Activated naive CD8-positive, alpha-beta T cell treated with anti-CD3 and anti-CD28 coated beads, Interleukin-2, amount 50 U/mL, for 24 hours (primary cell): ENCODE data around the gene NFKBIA.
"Not testable (repeated sequence)": the region's sequence is repeated elsewhere in the genome, so short reads cannot be mapped to it uniquely, and the experiment has no call there.

ENCODE experiments used
- ATAC-seq: fragments of 150-1000 bp; cut with Tn5 transposase; one replicate; pipeline ENCODE4 v1.10.0; 2021
- DNase-seq: peaks from one replicate; pipeline ENCODE4 v3.0.0; 2021
- H3K27ac Mint-ChIP-seq: one replicate; pipeline ENCODE4 v1.8.0; 2021; ENCODE audit warnings: mild to moderate bottlenecking, mixed read lengths
- H3K27me3 Mint-ChIP-seq: one replicate; pipeline ENCODE4 v1.8.0; 2021; ENCODE audit warnings: mixed read lengths
- H3K36me3 Mint-ChIP-seq: one replicate; pipeline ENCODE4 v1.8.0; 2021; ENCODE audit warnings: low read depth, mixed read lengths
- H3K4me1 Mint-ChIP-seq: one replicate; pipeline ENCODE4 v1.8.0; 2021; ENCODE audit warnings: mixed read lengths
- H3K4me3 Mint-ChIP-seq: one replicate; pipeline ENCODE4 v1.8.0; 2021; ENCODE audit warnings: mild to moderate bottlenecking, moderate library complexity, mixed read lengths
- H3K9me3 Mint-ChIP-seq: one replicate; pipeline ENCODE4 v1.8.0; 2021; ENCODE audit warnings: mixed read lengths

The NFKBIA gene

DNA sequence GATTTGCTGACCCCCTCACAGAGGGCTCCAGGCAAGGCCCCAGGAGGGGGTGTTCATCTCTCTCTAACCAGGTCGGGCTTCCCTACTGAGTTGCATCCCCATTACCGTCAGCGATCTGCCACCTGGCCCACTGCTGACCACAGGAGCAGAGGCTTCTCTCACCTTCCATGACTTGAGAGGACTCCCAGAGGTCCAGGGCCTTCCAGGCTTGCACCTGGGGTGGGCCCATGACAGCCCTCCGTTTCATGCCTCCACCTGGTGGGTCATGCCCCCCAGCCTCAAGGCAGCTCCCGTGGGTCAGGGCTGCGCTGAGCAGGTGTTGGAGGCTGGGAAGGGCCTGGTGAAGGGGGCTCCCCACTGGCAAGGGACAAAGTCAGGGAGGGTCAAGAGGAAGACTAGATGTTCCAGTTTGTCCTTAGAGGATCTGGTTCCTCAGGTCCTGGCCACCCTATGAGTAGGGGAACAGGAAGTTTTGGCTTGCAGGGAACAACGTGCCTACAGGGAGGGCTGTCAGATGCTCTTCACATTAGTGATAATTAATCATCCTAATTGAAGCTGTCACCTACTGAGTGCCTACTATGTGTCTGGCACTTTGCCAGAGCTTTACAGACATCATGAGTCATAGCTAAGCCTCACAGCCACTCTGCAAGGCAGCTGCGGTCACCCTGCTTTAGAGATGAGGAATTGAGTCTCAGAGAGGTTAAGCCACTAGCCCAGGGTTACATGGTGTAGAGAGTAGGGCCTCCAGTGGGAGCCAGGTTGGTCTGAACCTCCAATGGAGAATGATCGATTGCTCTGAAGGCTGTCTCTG lies 13.8 kb downstream of the NFKBIA start:
- peaks cover 5% of the 10 kb centered on the region for H3K4me1 Mint-ChIP-seq
- no peaks in the 10 kb centered on the region for H3K36me3 Mint-ChIP-seq
- no peaks in the 10 kb centered on the region for H3K27me3 Mint-ChIP-seq
- DNase-seq = no peak
- no peaks in the 10 kb centered on the region for H3K9me3 Mint-ChIP-seq
- peak; percentile 69 for ATAC-seq
- no peak overlapping the region for H3K4me3 Mint-ChIP-seq
- no peak overlapping the region for H3K27ac Mint-ChIP-seq

DNA sequence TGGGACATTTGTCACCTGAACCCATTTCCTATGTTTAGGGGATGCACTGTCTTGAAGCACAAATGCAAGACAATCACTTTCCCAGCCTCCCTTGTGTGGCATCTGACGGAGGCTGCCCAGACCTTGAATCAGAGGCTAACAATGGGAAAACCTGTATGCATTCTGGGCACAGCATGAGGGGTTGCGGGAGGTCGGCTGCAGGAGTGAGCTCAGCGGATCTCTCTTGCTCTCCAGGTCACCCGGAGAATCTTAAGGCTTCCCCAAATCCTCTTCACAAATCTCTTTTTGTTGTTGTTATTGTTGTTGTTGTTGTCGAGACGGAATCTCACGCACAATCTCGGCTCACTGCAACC lies 15.3 kb downstream of the NFKBIA start:
- no peak for ATAC-seq
- Mint-ChIP-seq H3K27me3 (no peaks in the 10 kb centered on the region), H3K9me3 (no peaks in the 10 kb centered on the region), H3K27ac (no peak overlapping the region), H3K36me3 (no peaks in the 10 kb centered on the region), H3K4me1 (no peaks in the 10 kb centered on the region), H3K4me3 (no peak overlapping the region)
- DNase-seq = no peak

DNA sequence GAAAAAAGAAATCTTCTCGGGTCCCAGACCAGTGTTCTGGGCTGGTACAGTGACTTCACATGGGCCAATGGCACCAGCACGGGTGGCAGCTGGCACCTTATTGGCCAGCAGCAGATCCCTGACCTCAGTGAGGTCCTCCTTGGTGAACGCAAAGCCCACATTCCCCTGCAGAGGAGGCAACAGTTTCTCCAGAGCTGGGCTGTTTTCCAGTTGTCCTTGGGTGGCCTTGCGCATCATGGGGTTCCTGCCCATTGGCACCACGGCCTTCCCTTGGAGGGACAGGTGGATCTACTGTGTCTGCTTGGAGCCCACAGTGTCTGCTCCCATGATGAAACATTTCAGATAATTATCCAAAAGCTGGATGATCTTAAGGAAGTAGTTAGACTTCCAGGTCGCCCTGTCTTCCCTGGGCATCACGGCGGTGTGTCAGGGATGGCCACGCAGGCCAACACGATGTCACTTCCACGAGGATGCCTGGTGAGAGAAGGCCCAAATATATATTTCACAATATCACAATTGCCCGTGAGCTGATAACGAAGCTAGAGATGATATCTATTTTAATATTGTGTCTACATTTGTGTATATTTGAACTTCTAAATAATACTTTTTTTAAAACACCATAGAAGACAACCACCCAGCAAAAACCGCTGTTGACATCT lies 15.8 kb downstream of the NFKBIA start:
- ATAC-seq (no peak), DNase-seq (no peak)
- Mint-ChIP-seq H3K4me1 (no peaks in the 10 kb centered on the region), H3K27ac (no peak overlapping the region), H3K4me3 (no peak overlapping the region), H3K36me3 (no peaks in the 10 kb centered on the region), H3K27me3 (no peaks in the 10 kb centered on the region), H3K9me3 (no peaks in the 10 kb centered on the region)

DNA sequence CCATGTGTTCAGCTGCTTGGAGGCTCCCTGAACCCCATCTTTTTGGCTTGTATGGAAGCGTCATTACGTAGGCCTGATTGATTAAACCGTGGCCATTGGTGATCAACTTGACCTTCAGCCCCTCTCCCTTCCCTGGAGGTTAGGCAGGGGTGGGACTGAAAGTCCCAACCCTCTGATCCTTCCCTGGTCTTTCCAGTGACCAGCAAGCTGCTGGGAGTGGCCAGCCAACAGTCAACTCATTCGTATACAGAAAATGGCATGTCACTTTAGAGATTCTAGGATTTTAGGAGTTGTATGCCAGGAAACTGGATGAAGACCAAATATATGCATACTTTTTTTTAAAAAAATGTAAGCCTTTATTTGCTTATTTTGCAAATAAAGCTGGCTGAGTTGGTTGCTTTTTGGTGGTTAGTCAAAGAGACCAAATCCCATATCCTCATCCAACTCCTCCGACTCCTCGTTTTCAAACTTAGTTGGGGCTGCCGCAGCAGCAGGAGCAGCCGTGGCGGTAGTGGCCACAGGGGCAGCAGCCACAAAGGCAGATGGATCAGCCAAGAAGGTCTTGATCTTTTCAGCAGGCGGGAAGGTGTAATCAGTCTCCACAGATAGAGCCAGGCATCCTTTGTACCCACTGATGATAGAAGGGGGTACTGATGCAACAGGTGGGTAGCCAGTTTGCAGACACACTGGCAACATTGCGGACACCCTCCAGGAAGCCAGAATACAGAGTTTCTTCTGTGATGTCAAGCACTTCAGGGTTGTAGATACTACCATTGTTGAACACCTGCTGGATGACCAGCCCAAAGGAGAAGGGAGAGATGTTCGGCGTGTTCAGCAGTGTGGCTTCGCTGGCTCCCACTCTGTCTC lies 16.6 kb downstream of the NFKBIA start:
- Mint-ChIP-seq H3K27ac (no peak overlapping the region), H3K36me3 (no peaks in the 10 kb centered on the region), H3K4me3 (no peak overlapping the region), H3K27me3 (no peaks in the 10 kb centered on the region), H3K9me3 (no peaks in the 10 kb centered on the region), H3K4me1 (no peaks in the 10 kb centered on the region)
- DNase-seq (no peak), ATAC-seq (no peak)

DNA sequence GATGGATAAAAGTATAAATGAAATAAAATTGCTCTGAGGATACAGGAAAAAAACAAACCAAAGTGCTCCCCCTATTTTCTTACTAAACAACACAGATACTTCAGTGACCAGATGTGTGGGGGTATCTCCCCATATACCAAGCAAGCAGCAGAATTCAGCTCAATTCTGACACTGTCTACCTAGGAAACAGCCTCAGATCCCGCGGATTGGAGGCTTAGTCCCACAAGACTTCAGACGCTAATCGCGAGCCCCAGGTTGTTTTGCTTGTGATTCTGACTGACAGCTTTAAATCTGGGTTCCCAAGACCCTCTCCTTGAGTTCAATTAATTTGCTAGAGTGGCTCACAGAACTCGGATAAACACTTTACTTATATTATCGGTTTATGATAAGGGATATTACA lies 17.3 kb downstream of the NFKBIA start:
- Mint-ChIP-seq H3K4me3 (no peak overlapping the region), H3K36me3 (no peaks in the 10 kb centered on the region), H3K27ac (no peak overlapping the region), H3K4me1 (no peaks in the 10 kb centered on the region), H3K27me3 (no peaks in the 10 kb centered on the region), H3K9me3 (no peaks in the 10 kb centered on the region)
- ATAC-seq (no peak), DNase-seq (no peak)

DNA sequence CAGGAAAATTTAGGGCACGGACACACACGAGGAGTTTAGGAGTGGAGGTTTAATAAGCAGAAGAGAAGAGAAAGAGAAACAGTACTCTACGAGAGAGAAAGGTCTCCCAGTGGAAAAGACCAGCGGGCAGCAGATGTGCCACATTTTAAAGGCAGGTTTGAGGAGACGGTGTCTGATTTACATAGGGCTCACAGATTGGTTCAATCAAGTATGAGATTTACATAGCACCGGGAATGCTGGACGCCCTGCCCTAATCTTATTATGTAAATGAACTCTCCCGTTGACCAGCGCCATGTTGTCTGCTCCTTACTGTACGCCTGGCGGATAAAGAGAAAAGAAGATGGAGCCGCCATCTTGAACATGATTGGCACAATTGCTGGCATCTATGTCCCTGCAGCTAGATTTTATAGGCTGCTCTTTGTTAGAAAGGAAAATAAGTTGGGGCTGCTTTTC lies 17.9 kb downstream of the NFKBIA start:
- no peaks in the 10 kb centered on the region for H3K27me3 Mint-ChIP-seq
- DNase-seq = no peak
- no peaks in the 10 kb centered on the region for H3K36me3 Mint-ChIP-seq
- H3K4me1 Mint-ChIP-seq = no peaks in the 10 kb centered on the region
- no peak overlapping the region for H3K27ac Mint-ChIP-seq
- H3K9me3 Mint-ChIP-seq = no peaks in the 10 kb centered on the region
- no peak overlapping the region for H3K4me3 Mint-ChIP-seq
- no peak for ATAC-seq

DNA sequence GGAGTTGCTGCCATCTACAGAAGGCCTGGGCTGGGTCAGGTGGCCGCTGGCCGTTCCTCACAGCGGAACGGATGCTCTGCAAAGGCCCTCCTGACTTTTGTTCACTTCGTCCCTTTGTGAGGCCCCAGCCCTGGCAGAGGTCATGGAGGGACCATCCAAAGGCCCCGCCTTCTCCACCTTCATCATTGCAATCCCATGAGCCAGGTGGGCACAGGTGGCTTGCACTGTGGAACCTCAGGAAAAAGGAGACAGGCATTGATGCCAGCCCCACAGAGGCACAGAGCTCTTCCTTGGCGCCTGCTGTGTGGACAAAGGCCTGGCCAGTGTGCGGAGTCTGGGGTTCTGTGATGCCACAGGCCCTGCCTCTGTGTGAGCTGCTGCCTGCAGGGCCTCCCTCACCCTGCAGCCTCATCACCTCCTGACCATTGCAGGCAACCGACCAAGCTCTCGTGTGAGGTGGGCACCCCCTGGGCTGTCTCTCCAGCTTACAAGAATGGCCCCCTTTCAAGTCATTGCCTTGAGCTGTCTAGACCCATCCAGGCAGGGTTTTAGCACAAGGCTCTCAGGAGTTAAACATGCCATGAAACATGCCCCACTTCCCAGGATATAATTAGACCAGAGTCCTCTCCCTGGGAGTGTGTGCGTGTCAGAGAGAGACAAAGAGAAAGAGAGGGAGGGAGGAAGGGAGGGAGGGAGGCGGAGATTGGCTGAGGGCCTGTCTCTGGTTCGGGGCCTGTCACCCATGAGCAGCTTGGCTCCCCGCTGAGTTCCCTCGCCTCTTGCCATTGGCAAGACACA lies 19.3 kb downstream of the NFKBIA start:
- no peaks in the 10 kb centered on the region for H3K27me3 Mint-ChIP-seq
- no peaks in the 10 kb centered on the region for H3K9me3 Mint-ChIP-seq
- ATAC-seq (no peak), DNase-seq (no peak)
- H3K4me1 Mint-ChIP-seq = no peaks in the 10 kb centered on the region
- no peak overlapping the region for H3K4me3 Mint-ChIP-seq
- H3K27ac Mint-ChIP-seq = no peak overlapping the region
- H3K36me3 Mint-ChIP-seq = no peaks in the 10 kb centered on the region

DNA sequence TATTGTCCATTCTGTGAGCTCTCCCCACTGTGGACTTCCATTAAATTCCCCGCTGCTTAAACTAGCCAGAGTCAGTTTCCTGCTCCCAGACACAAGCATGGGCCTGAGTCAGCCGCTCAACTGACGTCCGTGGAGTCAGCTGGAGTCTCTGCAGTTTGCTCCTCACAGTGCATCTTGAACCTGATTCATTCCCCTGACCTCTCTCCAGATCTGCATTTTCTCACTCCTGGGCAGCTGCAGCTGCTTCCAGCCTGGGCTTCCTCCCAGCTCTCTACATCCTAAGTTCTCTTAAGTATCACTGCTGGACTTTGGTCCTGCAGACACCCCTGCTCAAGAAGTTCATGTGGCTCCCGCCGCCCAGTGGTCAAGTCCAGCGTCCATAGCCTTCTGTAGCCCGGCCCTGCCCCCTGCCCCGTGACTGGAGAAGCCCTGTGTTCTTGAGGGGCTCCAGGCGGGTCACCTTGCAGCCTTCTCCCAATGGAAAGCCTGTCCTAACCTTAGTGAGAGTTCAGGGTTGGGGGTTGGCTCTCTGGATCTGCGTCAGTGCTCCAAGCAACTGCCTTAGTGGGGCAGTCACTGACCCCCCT lies 20.0 kb downstream of the NFKBIA start:
- Mint-ChIP-seq H3K36me3 (no peaks in the 10 kb centered on the region), H3K27ac (no peak overlapping the region), H3K9me3 (no peaks in the 10 kb centered on the region), H3K4me1 (no peaks in the 10 kb centered on the region), H3K4me3 (no peak overlapping the region), H3K27me3 (no peaks in the 10 kb centered on the region)
- ATAC-seq = no peak
- DNase-seq = no peak

DNA sequence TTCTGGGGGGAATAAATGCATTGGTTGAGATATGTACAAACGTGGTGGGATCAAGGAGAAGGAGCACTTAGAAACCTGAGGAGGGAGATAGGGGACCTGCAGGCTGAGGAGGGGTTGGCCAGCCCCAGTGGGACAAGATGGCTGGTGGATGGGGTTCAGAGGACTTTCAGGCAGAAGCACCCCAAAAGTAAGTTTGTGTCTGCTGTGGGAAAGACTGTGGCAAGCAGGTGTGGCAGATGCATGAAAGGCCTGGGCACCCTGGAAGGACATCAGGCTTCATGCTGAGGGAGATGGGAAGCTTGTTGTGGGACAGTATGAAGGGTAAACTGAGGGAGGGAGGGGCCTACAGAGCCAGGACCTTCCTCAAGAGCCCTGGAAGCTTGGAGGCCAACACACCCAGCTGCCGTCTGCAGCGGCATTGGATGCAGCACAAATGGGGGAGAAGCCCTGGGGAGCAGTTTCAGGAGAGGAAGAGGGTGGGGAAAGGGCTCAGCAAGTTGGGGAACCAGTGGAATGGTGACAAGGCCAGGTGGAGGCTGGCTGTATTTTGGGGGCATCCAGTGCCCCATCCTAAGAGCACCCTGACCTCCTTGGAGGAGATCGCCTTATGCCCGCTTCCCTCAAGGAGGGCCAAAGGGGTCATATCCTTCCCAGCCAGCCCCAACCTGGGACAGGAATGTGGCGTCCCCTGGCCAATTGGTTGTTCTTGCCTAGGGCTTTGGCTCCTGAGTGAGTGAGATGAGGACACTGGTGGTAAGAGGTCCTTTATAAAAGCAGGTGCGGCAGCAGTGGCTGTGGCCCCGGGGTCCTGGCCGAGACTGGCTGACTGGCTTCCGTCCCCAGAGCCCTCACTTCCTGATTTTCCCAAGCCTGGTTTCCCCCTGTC lies 20.7 kb downstream of the NFKBIA start:
- no peak overlapping the region for H3K4me3 Mint-ChIP-seq
- no peak overlapping the region for H3K27ac Mint-ChIP-seq
- H3K36me3 Mint-ChIP-seq = no peaks in the 10 kb centered on the region
- no peaks in the 10 kb centered on the region for H3K27me3 Mint-ChIP-seq
- DNase-seq (no peak), ATAC-seq (no peak)
- H3K4me1 Mint-ChIP-seq = no peaks in the 10 kb centered on the region
- no peaks in the 10 kb centered on the region for H3K9me3 Mint-ChIP-seq

DNA sequence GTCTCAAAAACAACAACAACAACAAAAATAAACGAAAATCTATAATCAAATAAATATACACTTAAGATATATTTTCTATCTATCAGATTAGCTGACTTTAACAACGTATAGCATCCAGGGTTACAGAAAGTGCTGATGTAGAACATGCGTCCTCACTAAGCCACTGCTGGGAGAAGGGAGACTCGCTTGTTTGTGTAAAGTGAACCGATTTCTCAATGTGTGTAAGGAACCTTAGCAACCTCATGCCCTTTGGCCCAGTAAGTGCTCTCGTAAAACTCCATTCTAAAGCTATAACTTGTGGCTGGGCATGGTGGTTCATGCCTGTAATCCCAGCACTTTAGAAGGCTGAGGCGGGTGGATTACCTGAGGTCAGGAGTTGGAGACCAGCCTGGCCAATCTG lies 23.8 kb downstream of the NFKBIA start:
- DNase-seq = no peak
- Mint-ChIP-seq H3K4me3 (no peak overlapping the region), H3K4me1 (peaks cover under 1% of the 10 kb centered on the region), H3K9me3 (no peaks in the 10 kb centered on the region), H3K27me3 (no peaks in the 10 kb centered on the region), H3K36me3 (no peaks in the 10 kb centered on the region), H3K27ac (no peak overlapping the region)
- ATAC-seq = no peak

DNA sequence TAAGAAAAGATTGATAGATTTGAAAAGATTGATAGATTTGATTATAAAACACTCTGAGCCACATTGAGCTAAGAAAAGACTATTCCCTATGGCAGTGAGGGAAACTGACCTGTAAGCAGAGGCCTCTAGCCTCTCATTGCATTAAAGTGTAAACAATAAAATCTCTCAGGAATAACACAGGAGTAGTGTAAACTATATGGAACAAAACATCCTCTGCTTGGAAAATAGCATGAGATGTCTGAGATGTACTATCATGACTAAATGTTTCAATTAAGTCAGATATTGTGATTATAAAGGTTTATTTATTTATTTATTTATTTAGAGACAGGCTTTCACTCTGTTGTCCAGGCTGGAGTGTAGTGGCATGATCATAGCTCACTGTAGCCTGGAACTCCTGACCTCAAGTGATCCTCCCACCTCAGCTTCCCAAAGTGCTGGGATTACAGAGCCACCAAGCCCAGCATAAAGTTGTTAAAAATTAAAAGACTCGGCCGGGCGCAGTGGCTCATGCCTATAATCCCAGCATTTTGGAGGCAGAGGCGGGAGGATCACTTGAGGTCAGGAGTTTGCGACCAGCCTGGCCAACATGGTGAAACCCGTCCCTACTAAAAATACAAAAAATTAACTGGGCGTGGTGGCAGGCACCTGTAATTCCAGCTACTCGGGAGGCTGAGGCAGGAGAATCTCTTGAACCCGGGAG lies 25.2 kb downstream of the NFKBIA start:
- not testable (repeated sequence) for H3K27me3 Mint-ChIP-seq, DNase-seq, H3K4me1 Mint-ChIP-seq, H3K4me3 Mint-ChIP-seq, ATAC-seq, H3K36me3 Mint-ChIP-seq, H3K9me3 Mint-ChIP-seq, H3K27ac Mint-ChIP-seq

DNA sequence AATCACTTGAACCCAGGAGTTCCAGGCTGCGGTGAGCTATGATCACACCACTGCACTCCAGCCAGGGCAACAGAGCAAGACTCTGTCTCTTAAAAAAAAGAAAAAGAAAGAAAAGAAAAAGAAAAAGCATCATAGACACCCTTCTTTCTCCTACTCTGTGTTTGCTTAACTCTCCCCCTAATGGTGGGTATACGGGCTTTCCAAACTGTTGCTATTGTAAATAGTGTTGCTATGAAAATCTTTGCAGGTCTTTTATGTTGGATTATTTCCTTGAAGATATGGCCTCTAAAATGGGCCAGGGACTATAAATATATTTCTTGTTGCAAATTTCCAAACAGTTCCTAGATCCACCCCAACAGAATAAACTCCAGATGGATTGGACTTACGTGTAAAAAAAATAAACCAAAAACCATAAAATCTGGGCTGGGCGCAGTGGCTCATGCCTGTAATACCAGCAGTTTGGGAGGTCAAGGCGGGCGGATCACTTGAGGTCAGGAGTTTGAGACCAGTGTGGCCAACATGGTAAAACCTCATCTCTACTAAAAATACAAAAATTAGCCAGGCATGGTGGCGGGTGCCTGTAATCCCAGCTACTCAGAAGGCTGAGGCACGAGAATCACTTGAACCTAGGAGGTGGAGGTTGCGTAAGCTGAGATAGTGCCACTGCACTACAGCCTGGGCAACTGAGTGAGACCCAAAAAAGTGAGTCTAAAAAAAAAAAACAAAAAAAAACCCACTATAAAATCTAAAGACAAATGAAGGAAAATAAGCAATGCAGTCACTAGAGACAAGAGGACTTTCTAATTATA lies 25.9 kb downstream of the NFKBIA start:
- no peaks in the 10 kb centered on the region for H3K27me3 Mint-ChIP-seq
- H3K36me3 Mint-ChIP-seq = no peaks in the 10 kb centered on the region
- H3K4me3 Mint-ChIP-seq = no peak overlapping the region
- DNase-seq (no peak), ATAC-seq (no peak)
- H3K27ac Mint-ChIP-seq = no peak overlapping the region
- H3K4me1 Mint-ChIP-seq = peaks cover 6% of the 10 kb centered on the region
- no peaks in the 10 kb centered on the region for H3K9me3 Mint-ChIP-seq
